Mucosa of stomach (tissue), 1 donor: ENCODE results near the gene STX12.
"Not testable (repeated sequence)": the region's sequence is repeated elsewhere in the genome, so short reads cannot be mapped to it uniquely, and the experiment has no call there.

ENCODE experiments used
- H3K27me3 ChIP-seq: one replicate; pipeline ENCODE4 v1.7.0; 2013; ENCODE audit warnings: mild to moderate bottlenecking, low read length; ENCODE audit not compliant: control insufficient read depth, insufficient read depth
- H3K36me3 ChIP-seq: one replicate; pipeline ENCODE4 v1.7.0; 2013; ENCODE audit warnings: low read length; ENCODE audit not compliant: control insufficient read depth, insufficient read depth
- H3K4me1 ChIP-seq: one replicate; pipeline ENCODE4 v1.7.0; 2013; ENCODE audit warnings: mild to moderate bottlenecking, low read length; ENCODE audit not compliant: control insufficient read depth, insufficient read depth
- H3K4me3 ChIP-seq: one replicate; pipeline ENCODE4 v1.7.0; 2013; ENCODE audit warnings: low read length
- H3K9ac ChIP-seq: one replicate; pipeline ENCODE4 v1.7.0; 2013; ENCODE audit warnings: mild to moderate bottlenecking, low read length, moderate library complexity
- H3K9me3 ChIP-seq: one replicate; pipeline ENCODE4 v1.7.0; 2013; ENCODE audit warnings: mild to moderate bottlenecking, low read length, moderate library complexity; ENCODE audit not compliant: control insufficient read depth
- donor health status: Pancreatic carcinoma.

STX12 gene

GRCh38 chr1:27864264-27864895, 91.4 kb downstream of the STX12 start:
- Histone ChIP-seq H3K9ac (peak overlapping the region; percentile 25), H3K36me3 (no peaks in the 10 kb centered on the region), H3K4me3 (no peak overlapping the region), H3K4me1 (no peaks in the 10 kb centered on the region), H3K27me3 (no peaks in the 10 kb centered on the region), H3K9me3 (no peaks in the 10 kb centered on the region)

GRCh38 chr1:27865821-27866220, 92.8 kb downstream of the STX12 start:
- H3K9ac ChIP-seq, result no peak overlapping the region
- H3K4me1 ChIP-seq, result no peaks in the 10 kb centered on the region
- no peaks in the 10 kb centered on the region for H3K36me3 ChIP-seq
- H3K9me3 ChIP-seq, result no peaks in the 10 kb centered on the region
- no peaks in the 10 kb centered on the region for H3K27me3 ChIP-seq
- H3K4me3 ChIP-seq, result no peak overlapping the region

- Histone ChIP-seq H3K4me3 (no peak overlapping the region), H3K9ac (no peak overlapping the region), H3K27me3 (peaks cover 9% of the 10 kb centered on the region), H3K9me3 (no peaks in the 10 kb centered on the region), H3K4me1 (peaks cover 10% of the 10 kb centered on the region), H3K36me3 (no peaks in the 10 kb centered on the region)
Measured at GRCh38 chr1:27868556-27868931, 95.5 kb downstream of the STX12 start.

GRCh38 chr1:27868932-27869718, 96.1 kb downstream of the STX12 start:
- no peaks in the 10 kb centered on the region for H3K9me3 ChIP-seq
- peaks cover 9% of the 10 kb centered on the region for H3K27me3 ChIP-seq
- H3K36me3 ChIP-seq, result no peaks in the 10 kb centered on the region
- H3K4me1 ChIP-seq, result peaks cover 10% of the 10 kb centered on the region
- no peak overlapping the region for H3K9ac ChIP-seq
- H3K4me3 ChIP-seq, result no peak overlapping the region

GRCh38 chr1:27869719-27870085, 96.7 kb downstream of the STX12 start:
- no peaks in the 10 kb centered on the region for H3K36me3 ChIP-seq
- peaks cover 9% of the 10 kb centered on the region for H3K27me3 ChIP-seq
- H3K4me1 ChIP-seq, result peaks cover 10% of the 10 kb centered on the region
- no peak overlapping the region for H3K4me3 ChIP-seq
- no peak overlapping the region for H3K9ac ChIP-seq
- no peaks in the 10 kb centered on the region for H3K9me3 ChIP-seq

- H3K9me3 ChIP-seq, H3K27me3 ChIP-seq, H3K4me1 ChIP-seq, H3K36me3 ChIP-seq, H3K9ac ChIP-seq, H3K4me3 ChIP-seq: not testable (repeated sequence)
Measured at GRCh38 chr1:27871076-27871475, 98.1 kb downstream of the STX12 start.

- no peaks in the 10 kb centered on the region for H3K36me3 ChIP-seq
- peaks cover 10% of the 10 kb centered on the region for H3K4me1 ChIP-seq
- peaks cover 9% of the 10 kb centered on the region for H3K27me3 ChIP-seq
- peak within 1 kb of the TSS; percentile 77 for H3K9ac ChIP-seq
- no peaks in the 10 kb centered on the region for H3K9me3 ChIP-seq
- H3K4me3 ChIP-seq, result peak within 1 kb of the TSS; percentile 23
Measured at GRCh38 chr1:27872059-27872801, 99.2 kb downstream of the STX12 start, which contains the start of gene THEMIS2. Gene THEMIS2 (plus strand): TSS chr1:27872544. CDS start chr1:27872572, 28 bp downstream.

- no peaks in the 10 kb centered on the region for H3K36me3 ChIP-seq
- H3K4me1 ChIP-seq, result peaks cover 10% of the 10 kb centered on the region
- peaks cover 9% of the 10 kb centered on the region for H3K27me3 ChIP-seq
- peak overlapping the region; percentile 23 for H3K4me3 ChIP-seq
- peak overlapping the region; percentile 77 for H3K9ac ChIP-seq
- no peaks in the 10 kb centered on the region for H3K9me3 ChIP-seq
Measured at GRCh38 chr1:27872802-27873551, 100.0 kb downstream of the STX12 start.

GRCh38 chr1:27873671-27874384, 100.8 kb downstream of the STX12 start:
- Histone ChIP-seq H3K27me3 (peaks cover 9% of the 10 kb centered on the region), H3K4me3 (peak overlapping the region; percentile 23), H3K4me1 (peaks cover 10% of the 10 kb centered on the region), H3K36me3 (no peaks in the 10 kb centered on the region), H3K9me3 (no peaks in the 10 kb centered on the region), H3K9ac (peak overlapping the region; percentile 77)
